Occipital lobe (tissue), 2 donors: ENCODE results near the gene BRWD1. TPM values are rescaled to one million over a fixed set of nuclear protein-coding genes. Genes with fewer than 3 reads are reported as not detected.

ENCODE experiments used
- DNase-seq: peaks from one replicate; lab custom pipeline; 2025; lab: John Stamatoyannopoulos, UW
- total RNA-seq: library from RNA; depleted of rRNA; stranded (reverse); fragments of >200 nt; gene quantifications from one replicate; pipeline ENCODE4 v1.2.3, GENCODE V29; 2014

Gene BRWD1
- total RNA-seq, 1 donor from 2014 or later, result 377 TPM

DNA sequence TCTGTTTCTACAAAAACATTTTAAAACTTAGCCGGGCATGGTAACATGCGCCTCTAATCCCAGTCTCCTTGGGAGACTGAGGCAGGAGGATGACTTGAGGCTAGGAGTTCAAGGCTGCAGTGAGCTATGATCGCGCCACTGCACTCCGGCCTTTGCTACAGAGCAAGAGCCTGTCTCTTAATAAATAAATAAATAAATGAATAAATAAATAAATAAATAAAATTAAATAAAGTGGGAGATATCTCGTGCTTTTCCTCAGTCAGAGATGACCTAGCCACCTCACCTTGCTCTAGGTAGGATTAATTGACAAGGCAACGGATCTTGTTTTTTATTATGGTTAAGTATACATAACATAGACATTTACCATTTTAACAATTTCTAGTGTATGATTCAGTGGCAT, 14.3 kb upstream of the BRWD1 start:
- no peak for DNase-seq

DNA sequence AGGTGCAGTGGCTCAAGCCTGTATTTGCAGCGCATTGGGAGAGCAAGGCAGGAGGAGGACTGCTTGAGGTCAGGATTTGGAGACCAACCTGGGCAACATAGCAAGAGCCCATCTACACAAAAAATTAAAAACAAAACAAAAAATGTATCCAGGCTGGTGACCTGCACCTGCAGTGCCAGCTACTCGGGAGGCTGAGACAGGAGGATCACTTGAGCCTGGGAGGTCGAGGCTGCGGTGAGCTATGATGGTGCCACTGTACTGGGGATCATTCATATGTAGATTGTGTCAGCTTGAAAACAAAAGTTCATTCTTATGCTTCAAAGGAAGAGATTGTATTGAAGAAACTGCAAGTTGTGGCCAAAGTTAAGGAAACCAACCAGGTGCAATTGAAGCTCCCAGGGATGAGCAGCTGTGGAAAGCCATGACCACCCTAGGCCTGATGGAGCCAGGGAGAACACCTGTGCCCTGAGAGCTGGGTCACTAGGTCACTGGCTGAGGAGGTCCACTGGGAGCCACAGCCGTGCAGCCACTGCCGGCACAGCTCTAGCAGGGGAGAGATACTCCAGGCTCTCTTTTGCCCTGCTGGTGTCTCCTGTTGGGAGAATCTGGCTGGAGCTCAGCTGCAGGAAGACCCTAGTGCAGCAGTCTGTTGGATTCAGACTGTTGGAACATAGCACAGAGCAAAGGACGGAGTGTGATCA, 13.3 kb upstream of the BRWD1 start:
- DNase-seq, result no peak

DNA sequence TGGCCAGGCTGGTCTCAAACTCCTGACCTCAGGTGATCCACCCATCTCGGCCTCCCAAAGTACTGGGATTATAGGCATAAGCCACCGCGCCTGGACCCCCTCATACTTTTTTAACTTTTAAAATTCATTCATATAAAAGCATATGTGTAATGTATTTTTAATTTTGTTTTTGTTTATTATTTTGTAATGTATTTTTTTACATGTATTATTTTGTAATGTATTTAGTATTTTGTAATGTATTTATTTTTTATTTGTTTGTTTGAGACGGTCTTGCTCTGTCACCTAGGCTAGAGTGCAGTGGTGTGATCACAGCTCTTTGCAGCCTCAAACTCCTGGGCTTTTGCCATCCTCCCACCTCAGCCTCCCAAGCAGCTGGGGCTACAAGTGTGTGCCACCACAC, 12.0 kb upstream of the BRWD1 start:
- DNase-seq, result no peak

DNA sequence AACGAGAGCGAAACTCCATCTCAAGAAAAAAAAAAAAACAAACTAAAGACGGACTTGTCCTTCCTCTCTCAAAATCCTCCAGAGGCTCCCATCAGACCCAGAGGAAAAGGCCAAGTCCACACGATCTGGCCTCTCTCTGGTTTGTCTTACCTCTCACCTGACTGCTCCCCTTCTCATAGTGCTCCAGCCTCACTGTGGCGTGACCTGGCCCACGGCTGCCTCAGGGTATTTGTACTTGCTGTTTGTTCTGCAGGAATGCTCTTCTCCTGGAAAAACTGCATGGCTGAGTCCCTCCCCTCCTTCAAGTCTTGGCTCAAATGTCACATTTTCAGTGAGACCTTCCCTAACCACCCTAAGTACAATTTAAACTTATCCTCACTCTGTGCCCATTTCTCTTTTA, 8.0 kb upstream of the BRWD1 start:
- DNase-seq, result no peak

DNA sequence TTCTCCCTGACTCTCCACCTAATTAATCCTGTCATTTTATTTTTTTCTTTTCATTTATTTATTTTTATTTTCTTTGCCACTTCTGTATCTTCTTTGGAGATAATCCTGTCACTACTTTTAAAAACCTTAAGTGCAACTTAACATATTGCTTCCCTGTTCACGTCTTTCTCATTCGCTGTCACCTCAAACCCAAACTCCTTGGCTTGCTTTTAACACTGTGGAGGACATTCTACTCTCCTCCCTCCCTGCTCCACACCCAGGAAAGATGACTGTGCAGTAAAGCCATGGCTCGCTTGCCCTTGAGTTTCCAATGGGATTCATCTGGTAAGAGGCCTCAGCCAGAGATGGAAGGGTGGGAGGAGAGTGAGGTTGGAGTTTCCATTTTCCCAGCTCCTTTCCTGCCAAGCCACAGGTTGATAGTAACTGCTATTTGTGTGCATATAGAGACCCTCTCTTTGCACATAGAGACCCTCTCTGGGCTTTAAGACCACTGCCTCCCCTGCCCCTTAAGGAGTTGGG, 6.4 kb upstream of the BRWD1 start:
- no peak for DNase-seq

DNA sequence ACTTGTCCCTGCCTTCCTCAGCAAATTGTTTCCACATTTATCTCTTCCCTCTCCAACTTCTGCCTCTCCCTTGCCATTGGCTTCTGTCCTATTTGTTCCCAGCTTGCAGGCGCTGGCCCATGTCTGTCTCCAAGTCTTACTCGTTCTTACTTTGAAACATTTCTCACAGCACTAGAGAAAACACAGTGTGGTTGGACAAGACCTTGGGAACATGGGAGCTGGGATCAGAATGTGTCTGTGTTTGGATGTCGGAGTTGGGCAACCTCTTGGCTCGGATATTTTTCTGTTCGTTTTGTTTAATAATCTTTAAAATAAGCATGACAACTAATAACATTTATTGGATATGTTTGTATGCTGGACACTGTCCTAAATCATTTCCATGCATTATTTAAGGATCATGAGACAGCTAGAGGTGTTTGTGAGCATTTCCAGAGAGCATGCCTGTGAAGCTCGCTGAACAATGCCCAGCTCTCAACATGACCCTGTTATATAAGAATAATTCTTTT, 5.9 kb upstream of the BRWD1 start:
- no peak for DNase-seq

DNA sequence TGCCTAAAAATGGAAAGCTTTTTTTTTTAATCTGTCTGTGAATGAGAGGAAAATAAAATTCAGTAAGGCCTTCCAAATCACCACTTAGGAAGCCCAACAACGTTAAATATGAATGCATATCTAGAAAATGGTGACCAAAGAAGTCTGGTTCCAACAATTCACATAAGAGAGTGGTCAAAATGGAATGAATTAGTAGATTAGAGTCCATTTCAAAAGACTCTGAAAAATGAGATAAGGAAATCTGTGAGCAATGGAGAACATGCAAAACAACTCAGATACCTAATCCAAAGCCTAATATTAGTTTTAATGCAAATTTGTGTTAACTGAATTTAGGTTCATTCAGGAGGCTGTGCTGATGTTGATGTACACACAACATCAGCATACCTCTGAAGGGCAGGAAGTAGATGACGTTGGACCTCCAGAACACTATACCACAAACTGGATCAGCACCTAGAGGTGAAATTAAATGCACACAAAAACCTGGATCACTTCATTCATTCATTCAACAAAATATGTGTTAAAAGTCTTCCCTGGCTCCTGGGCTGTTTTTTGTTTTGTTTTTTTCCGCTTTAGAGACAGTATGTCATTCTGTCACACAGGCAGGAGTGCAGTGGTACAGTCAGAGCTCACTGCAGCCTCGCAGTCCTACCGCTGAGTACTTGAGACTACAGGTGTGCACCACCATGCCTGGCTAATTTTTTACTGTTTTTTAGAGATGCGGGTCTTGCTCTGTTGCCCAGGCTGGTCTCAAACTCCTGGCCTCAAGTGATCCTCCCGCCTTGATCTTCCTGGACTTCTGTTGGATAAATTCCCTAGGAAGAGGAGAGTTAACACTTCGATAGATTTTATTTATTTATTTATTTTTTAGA, 4.9 kb upstream of the BRWD1 start:
- DNase-seq, result no peak

DNA sequence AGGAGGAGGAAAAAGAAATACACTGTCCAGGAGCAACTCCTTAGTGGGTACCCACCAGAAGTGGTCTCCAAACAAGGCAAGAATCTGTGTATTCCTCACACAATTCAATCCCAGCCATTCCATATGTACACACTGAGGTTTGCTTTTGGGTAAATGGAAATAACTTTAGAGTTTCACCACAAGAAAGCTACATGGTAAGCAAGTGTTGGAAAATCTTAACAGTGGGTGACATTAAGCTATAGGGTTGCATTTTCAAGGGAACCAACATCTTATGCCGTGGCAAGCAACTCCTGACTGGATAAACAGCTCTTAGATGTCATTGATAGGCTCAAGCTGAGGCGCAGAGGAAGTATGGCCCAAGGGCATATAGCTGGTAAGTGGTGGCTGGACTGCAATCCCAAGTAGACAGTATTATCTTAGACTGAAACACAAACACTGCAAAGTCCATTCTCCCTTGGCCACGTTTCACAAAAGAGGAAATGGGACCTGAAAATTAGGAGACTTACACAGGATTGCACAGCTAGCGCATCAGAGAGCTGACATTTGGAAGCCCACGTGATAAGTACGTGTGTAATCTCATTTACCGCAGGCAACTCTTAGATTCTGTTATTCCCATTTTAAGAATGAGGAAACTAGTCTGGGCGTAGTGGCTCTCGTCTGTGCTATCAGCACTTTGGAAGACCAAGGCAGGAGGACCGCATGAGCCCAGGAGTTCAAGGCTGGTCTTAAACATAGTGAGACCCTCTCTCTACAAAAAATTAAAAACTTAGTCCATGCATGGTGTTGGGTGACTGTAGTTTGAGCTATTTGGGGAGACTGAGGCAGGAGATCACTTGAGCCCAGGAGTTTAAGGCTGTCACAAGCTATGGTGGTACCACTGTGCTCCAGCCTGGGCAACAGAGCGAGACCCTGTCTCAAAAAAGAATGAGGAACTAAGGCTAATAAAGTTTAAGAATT, 4.0 kb upstream of the BRWD1 start:
- no peak for DNase-seq

DNA sequence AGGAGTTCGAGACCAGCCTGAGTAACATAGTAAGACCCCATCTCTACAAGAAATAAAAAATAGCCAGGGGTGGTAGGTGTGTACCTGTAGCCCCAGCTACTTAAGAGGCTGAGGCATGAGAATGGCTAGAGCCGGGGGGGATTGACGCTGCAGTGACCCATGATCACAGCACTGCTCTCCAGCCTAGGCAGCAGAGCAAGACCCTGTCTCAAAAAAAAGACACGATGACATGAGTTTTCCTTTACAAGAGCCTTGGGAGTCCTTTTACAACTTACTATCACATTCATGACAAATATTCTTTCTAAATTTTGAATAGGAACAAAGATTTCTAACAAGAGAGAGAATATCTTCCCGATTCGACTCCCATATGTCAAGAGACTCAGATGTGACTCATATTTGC, 3.3 kb upstream of the BRWD1 start:
- DNase-seq, result no peak

DNA sequence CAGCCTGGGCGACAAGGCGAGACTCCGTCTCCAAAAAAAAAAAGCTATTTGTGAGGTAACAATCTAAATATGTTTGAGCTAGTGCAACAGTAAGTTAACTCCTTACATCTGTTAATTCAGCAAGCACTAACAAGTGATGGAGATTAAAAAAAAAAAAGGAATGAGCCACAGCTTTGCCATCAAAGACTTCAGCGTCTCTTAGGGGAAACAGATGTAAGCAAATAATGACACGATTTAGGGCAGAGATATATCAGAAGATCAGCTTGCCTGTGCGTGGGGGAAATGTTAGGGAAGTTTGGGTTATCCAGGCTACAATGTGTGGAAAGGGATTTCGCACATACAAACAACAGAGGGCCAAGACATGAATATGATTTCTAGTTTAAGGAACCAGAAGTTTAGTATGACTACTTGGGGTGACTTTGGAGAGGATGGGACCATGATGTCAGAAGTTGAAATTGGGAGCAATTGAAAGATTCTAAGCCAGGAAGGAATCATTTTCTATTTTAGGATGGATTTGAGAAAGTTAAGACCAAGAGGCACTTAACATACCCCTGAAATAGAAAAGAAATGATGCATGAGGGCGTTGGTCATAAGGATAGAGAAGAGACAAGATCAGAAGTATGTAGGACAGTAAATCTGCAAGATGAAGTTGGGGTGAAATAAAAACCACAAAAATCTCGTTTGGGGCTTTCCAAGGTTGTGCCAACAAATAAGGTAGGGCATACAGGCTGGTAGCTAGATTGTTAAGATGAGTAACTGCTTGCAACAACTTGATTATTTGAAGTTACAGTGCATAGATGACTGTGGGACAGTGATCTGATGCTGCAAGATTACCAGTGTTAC, 2.4 kb upstream of the BRWD1 start:
- DNase-seq, result no peak

DNA sequence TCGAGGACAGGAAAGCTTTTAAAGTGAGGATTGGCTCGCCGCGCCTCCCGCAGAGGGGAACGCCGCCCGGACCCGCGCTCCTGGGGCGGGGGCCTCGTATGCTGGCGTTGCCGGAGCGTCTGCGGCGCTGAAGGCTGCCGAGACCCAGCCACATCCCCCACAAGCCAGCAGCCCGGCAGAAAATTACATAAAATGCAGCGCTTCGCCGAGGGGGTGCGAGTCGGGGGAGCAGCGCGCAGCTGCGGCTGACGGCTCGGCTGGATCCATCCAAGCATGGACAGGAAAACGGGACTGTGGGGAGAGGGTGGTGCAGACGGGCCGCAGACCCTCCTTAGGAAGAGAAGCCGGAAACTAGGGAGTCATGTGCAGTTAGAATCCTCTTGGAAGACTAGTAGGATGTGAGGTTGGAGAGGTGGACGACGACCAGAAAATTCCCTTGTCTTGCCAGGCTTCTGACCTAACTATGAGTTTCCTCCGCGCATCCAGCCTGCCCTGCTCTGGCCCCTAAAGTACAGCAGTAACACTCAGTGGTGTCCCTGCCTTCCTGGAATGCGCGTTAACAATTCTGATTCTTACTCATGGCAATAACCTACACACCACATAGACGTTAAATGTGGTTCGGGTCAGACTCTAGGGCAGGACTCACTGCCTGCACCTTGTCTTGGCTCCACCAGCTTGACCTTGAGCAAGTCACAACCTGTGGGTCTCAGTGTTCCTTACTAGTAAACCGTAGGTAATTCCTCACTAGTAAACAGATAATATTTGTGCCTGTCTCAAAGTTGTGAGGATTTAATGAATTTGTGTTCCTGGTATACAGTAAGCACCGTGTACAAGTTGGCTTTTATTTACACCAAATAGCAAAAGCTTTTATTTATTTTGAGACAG, 953 bp upstream of the BRWD1 start:
- DNase-seq, result peak; percentile 52

DNA sequence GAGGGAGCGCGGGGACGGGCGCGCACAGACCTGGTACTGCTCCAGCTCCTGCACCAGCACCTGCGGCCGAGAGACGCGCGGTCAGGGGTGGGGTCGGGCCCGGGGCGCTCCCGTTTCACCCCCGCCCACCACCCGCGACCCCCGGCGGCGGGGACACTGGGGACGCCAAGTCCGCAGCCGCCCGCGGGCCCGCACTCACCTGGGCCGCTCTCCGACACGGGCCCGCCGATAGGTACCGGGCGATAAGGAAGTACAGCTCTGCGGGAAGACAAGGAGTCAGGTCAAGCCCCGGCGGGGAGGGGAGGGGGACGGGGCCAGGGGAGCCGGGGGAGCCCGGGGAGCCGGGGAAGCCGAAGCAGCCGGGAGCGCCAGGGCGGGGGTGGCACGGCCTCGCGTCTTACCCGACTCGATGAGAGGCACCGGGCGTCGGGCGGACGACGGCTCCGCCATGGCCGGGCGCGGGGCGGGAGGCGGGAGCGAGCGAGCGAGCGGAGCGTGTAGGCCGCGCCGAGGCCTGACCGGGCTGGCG, 326 bp downstream of the BRWD1 start:
- no peak for DNase-seq

DNA sequence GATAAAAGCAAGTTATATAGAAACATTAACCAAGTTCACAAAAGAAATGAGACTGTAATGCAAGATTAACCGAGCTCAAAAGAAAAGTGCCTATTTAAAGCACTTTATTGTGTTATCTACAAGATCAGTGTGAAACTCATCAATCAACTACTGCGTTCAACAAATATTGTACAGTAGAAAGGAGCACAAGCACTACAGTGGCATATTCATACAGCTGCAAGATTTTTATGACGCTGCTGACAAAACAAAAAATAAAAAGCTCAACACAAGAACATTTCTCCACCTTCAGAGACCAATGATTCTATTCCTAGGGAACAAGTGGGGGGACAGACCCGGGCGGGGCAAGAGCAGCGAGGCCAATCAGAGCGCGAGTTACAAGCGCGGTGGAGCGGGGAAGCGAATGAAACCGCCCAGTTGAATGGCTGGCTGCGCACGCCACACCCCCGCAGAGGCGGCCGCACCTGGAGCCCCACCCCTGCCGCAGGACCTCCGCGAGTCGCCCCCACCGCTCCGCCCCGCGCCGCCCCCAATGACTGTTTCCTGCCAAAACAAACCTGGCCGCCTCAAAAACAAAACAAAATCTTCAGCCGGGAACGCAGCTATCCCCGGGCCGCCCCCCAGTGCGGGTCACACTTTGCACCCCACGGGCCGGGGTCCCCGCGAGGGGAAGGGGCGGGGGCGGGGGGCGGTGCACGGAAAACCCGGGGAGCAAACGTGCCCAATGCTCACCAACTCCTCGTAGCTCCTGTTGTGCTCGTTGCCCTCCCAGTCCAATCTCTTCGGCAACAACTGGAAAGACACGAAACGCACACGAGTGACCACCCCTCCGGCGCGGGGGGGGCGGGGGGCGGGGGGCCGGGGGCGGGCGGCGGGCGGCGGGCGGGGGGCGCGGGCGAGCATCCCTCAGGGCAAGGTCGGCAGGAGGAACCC, 1.1 kb downstream of the BRWD1 start:
- peak; percentile 96 for DNase-seq

DNA sequence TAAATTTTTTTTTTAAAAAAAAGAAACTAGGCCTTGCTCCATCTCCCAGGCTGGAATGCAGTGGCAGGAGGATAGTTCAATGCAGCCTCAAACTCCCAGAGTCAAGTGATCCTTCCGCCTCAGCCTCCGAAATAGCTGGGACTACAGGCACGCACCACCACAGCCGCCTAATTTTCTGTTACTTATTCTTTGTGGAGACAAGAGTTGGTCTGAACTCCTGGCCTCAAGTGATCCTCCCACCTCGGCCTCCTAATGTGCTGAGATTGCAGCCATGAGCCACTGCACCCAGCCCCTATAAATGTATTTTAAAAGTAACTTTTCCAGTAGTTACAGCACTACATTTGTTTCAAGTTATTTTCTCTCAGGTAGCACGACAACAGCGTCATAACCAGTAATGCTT, 2.3 kb downstream of the BRWD1 start:
- DNase-seq, result no peak

DNA sequence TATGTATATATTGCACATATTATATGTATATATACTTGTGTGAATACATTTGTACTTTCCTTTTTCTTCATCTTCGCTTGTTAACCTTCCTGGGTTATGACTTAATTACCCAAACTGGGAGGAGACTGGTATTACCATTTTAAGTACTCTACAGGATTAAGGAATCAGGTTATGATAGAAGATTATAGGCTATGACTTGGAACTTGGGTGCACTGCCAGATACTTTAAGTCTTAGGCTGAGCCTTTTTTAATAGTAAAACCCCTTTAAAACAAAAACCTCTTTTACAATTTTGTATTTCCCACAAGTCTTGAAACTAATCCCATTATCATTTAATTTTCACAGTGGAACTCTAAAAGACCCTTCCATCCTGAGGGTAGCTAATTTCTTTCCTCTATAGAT, 6.0 kb downstream of the BRWD1 start:
- no peak for DNase-seq

DNA sequence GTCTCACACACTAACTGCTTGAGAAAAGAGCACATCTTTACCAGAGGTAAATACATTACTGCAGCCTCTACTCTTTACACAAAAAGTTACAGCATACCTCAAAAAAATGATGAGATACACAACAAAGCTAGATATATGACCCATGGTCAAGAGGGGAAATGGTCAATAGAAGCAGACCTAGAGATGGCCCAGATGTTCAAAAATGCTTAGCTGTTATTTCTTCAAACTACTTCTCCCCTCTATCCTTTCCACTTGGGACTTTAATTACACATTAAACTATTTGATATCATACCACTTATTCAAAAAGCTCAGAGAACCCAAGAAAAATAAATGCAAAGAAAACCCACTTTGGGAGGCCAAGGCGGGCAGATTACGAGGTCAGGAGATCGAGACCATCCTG, 12.8 kb downstream of the BRWD1 start:
- DNase-seq, result no peak

DNA sequence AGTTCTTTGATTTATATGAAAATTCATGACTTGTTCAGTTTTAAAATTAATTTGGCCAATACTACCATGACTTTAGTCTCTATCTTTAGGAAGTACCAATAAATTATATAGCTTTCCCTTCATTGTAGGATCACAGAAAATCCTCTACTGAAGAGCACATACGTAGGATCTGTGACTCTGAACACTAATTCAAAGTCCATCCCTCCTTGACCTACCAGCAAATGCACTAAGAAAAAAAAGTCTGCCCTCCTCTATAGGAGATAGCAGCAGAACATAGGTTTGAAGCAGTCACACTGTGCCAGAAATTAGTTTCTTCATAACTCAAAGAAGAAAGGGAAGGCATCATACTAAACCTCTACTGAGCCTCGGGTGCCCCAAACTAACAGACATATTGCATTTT, 16.5 kb downstream of the BRWD1 start:
- DNase-seq, result no peak

DNA sequence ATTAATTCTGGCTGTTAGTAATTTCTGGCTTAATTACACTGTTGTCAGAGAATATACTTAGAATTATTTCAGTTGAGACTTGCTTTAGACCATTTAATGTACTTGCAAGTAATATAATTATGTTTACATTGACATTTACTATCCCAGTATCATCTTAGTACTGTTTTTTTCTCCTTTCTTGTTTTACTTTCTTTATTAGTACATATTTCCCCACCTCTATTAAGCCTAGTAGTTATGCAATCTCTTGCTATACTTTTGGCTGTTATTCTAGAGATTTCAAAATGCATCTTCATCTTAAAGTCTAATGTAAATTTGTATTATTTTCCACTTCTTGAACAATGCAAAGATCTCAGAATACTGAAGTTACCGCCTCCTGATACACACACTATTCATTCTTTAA, 24.4 kb downstream of the BRWD1 start:
- DNase-seq, result no peak
